ENCODE data around the gene PTPRN2. TPM values are rescaled to one million over a fixed set of nuclear protein-coding genes. Genes with fewer than 3 reads are reported as not detected.

PTPRN2 gene
- total RNA-seq, 2 donors from 2014 or later = 0.35 to 0.61 TPM

- no peak overlapping the region for H3K27ac Mint-ChIP-seq
- DNase-seq (ENCODE audit: low spot score in 2 of 2) (no peak), ATAC-seq (no peak)
- no peaks in the 10 kb centered on the region for H3K36me3 Mint-ChIP-seq
- H3K9me3 Mint-ChIP-seq = no peaks in the 10 kb centered on the region
These were observed 1031.5 kb downstream of the PTPRN2 start for GRCh38 chr7:157555944-157556641.

GRCh38 chr7:157555313-157555712 lies 1032.3 kb downstream of the PTPRN2 start:
- no peak overlapping the region for H3K27ac Mint-ChIP-seq
- no peaks in the 10 kb centered on the region for H3K9me3 Mint-ChIP-seq
- no peak for ATAC-seq
- no peaks in the 10 kb centered on the region for H3K36me3 Mint-ChIP-seq
- no peak for DNase-seq (ENCODE audit: low spot score in 2 of 2)

- no peak for ATAC-seq
- no peak for DNase-seq (ENCODE audit: low spot score in 2 of 2)
These were observed 1033.0 kb downstream of the PTPRN2 start for GRCh38 chr7:157554393-157555238.

GRCh38 chr7:157553256-157553655 lies 1034.4 kb downstream of the PTPRN2 start:
- Mint-ChIP-seq H3K36me3 (no peaks in the 10 kb centered on the region), H3K27ac (no peak overlapping the region), H3K9me3 (no peaks in the 10 kb centered on the region)
- no peak for DNase-seq (ENCODE audit: low spot score in 2 of 2)
- ATAC-seq = no peak

More at GRCh38 chr7:157554393-157555238, 1033.0 kb downstream of the PTPRN2 start:
- Mint-ChIP-seq H3K27ac (no peak overlapping the region), H3K9me3 (no peaks in the 10 kb centered on the region), H3K36me3 (no peaks in the 10 kb centered on the region)

- H3K9me3 Mint-ChIP-seq = no peaks in the 10 kb centered on the region
- ATAC-seq (no peak), DNase-seq (ENCODE audit: low spot score in 2 of 2) (no peak)
- no peaks in the 10 kb centered on the region for H3K36me3 Mint-ChIP-seq
- no peak overlapping the region for H3K27ac Mint-ChIP-seq
These were observed 1035.2 kb downstream of the PTPRN2 start for GRCh38 chr7:157552295-157552993.

GRCh38 chr7:157551325-157552070 lies 1036.1 kb downstream of the PTPRN2 start:
- Mint-ChIP-seq H3K27ac (no peak overlapping the region), H3K9me3 (no peaks in the 10 kb centered on the region), H3K36me3 (no peaks in the 10 kb centered on the region)
- DNase-seq (ENCODE audit: low spot score in 2 of 2) = no peak
- no peak for ATAC-seq

GRCh38 chr7:157550300-157551275 lies 1037.0 kb downstream of the PTPRN2 start:
- DNase-seq (ENCODE audit: low spot score in 2 of 2) (no peak), ATAC-seq (no peak)
- no peaks in the 10 kb centered on the region for H3K9me3 Mint-ChIP-seq
- no peaks in the 10 kb centered on the region for H3K36me3 Mint-ChIP-seq
- H3K27ac Mint-ChIP-seq = no peak overlapping the region

GRCh38 chr7:157549612-157550299 lies 1037.9 kb downstream of the PTPRN2 start:
- ATAC-seq (no peak), DNase-seq (ENCODE audit: low spot score in 2 of 2) (peak in 1 of 2 donors; percentile 23)
- peaks cover under 1% of the 10 kb centered on the region in 2 donors for H3K9me3 Mint-ChIP-seq
- H3K27ac Mint-ChIP-seq = no peak overlapping the region
- H3K36me3 Mint-ChIP-seq = no peaks in the 10 kb centered on the region

GRCh38 chr7:157548691-157549303 lies 1038.8 kb downstream of the PTPRN2 start:
- no peaks in the 10 kb centered on the region for H3K36me3 Mint-ChIP-seq
- no peak for ATAC-seq
- H3K27ac Mint-ChIP-seq = no peak overlapping the region

GRCh38 chr7:157547611-157548010 lies 1040.0 kb downstream of the PTPRN2 start:
- no peak for DNase-seq (ENCODE audit: low spot score in 2 of 2)
- ATAC-seq = no peak
- peak overlapping the region in 1 of 2 donors; percentile 55 for H3K27ac Mint-ChIP-seq
- H3K36me3 Mint-ChIP-seq = no peaks in the 10 kb centered on the region
- peaks cover 4 to 6% of the 10 kb centered on the region in 2 donors for H3K9me3 Mint-ChIP-seq

More at GRCh38 chr7:157548691-157549303, 1038.8 kb downstream of the PTPRN2 start:
- no peak for DNase-seq (ENCODE audit: low spot score in 2 of 2)
- H3K9me3 Mint-ChIP-seq = peaks cover 4 to 6% of the 10 kb centered on the region in 2 donors

- H3K27ac Mint-ChIP-seq = no peak overlapping the region
- ATAC-seq (no peak), DNase-seq (ENCODE audit: low spot score in 2 of 2) (no peak)
- H3K36me3 Mint-ChIP-seq = no peaks in the 10 kb centered on the region
- H3K9me3 Mint-ChIP-seq = peaks cover 4 to 6% of the 10 kb centered on the region in 2 donors
These were observed 1040.5 kb downstream of the PTPRN2 start for GRCh38 chr7:157547102-157547501.

- DNase-seq (ENCODE audit: low spot score in 2 of 2) (no peak), ATAC-seq (no peak)
- Mint-ChIP-seq H3K36me3 (no peaks in the 10 kb centered on the region), H3K9me3 (peaks cover 4 to 6% of the 10 kb centered on the region in 2 donors), H3K27ac (no peak overlapping the region)
These were observed 1042.0 kb downstream of the PTPRN2 start for GRCh38 chr7:157545681-157546060.

- ATAC-seq = no peak
- H3K27ac Mint-ChIP-seq = no peak overlapping the region
- H3K9me3 Mint-ChIP-seq = peaks cover 4 to 6% of the 10 kb centered on the region in 2 donors
- DNase-seq (ENCODE audit: low spot score in 2 of 2) = no peak
- H3K36me3 Mint-ChIP-seq = no peaks in the 10 kb centered on the region
These were observed 1042.5 kb downstream of the PTPRN2 start for GRCh38 chr7:157544980-157545680.

GRCh38 chr7:157544226-157544625 lies 1043.4 kb downstream of the PTPRN2 start:
- DNase-seq (ENCODE audit: low spot score in 2 of 2) (no peak), ATAC-seq (no peak)
- Mint-ChIP-seq H3K27ac (peak overlapping the region; percentile 4 to 62), H3K9me3 (peaks cover 4 to 6% of the 10 kb centered on the region in 2 donors), H3K36me3 (no peaks in the 10 kb centered on the region)
